Measurements from ENCODE around the gene SORCS2.

DNA sequence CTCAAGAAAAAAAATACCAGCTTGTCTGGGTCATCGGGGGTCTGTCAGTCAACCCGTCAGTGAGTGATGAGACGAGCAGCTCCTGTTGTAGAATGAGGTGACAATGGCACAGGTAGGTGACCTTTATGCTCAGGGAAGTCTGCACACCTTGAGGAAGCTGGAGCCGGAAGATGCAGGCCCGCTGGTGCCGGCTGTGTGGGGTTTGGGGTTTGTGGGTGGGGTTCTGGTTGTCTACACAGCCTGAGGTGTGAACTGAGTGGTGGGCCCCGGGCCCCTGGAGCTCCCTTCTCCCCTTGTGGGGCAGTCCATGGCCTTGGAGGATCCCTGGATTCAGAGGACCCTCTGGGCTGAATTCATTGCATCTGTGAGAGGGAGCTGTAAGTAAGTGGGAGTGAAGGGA, 75.5 kb downstream of the SORCS2 start:
- TF ChIP-seq EZH2 (IDR thresholded peaks at IDR 0.05; ENCODE audit: insufficient read depth, poor library complexity, severe bottlenecking) (no peak), EZH2phosphoT487 (IDR thresholded peaks at IDR 0.05; ENCODE audit: insufficient read depth, low read depth) (no peak)

All from GM23248 (cell line).